ENCODE results near the gene LIME1. TPM values are rescaled to one million over a fixed set of nuclear protein-coding genes. Genes with fewer than 3 reads are reported as not detected.

The LIME1 gene
- total RNA-seq, 4 donors from 2014 or later: 1.6 to 16.6 (median 4.8) TPM

GRCh38 chr20:63695424-63696305 is 40.8 kb upstream of the LIME1 start:
- no peak for TF ChIP-seq CTCF (IDR thresholded peaks at IDR 0.05; ENCODE audit: low read depth)

GRCh38 chr20:63696306-63696627 is 40.2 kb upstream of the LIME1 start:
- TF ChIP-seq CTCF (IDR thresholded peaks at IDR 0.05; ENCODE audit: low read depth): no peak

- TF ChIP-seq CTCF (IDR thresholded peaks at IDR 0.05; ENCODE audit: low read depth): no peak
Measured at GRCh38 chr20:63696628-63697356, 39.7 kb upstream of the LIME1 start, which contains the start of gene TNFRSF6B. TNFRSF6B (plus strand) TSS chr20:63696652; CDS start chr20:63696768, 116 bp downstream.

GRCh38 chr20:63697357-63697867 is 39.1 kb upstream of the LIME1 start:
- no peak for TF ChIP-seq CTCF (IDR thresholded peaks at IDR 0.05; ENCODE audit: low read depth)

- TF ChIP-seq CTCF (IDR thresholded peaks at IDR 0.05; ENCODE audit: low read depth): no peak
Measured at GRCh38 chr20:63697868-63698545, 38.5 kb upstream of the LIME1 start.

GRCh38 chr20:63698739-63699465 is 37.6 kb upstream of the LIME1 start:
- TF ChIP-seq CTCF (IDR thresholded peaks at IDR 0.05; ENCODE audit: low read depth): no peak
